Fibroblast of mammary gland (primary cell): ENCODE results near the gene EPS8.
"Not testable (repeated sequence)": the region's sequence is repeated elsewhere in the genome, so short reads cannot be mapped to it uniquely, and the experiment has no call there.

ENCODE experiments used
- DNase-seq: peaks from one replicate; pipeline ENCODE4 v3.0.0-alpha.2; 2010; ENCODE audit warnings: low read depth
- H3K4me3 ChIP-seq: 2 replicates; pipeline ENCODE4 v1.5.1; 2011; ENCODE audit warnings: low read depth, mild to moderate bottlenecking, low read length, moderate library complexity; ENCODE audit not compliant: control insufficient read depth
- TF ChIP-seq, protein P1 (sequence below): conservative IDR thresholded peaks from 2 replicates; pipeline ENCODE4 v1.5.1; 2011; ENCODE audit warnings: low read depth, low read length, inconsistent platforms; ENCODE audit not compliant: control insufficient read depth, insufficient read depth

EPS8 gene

DNA sequence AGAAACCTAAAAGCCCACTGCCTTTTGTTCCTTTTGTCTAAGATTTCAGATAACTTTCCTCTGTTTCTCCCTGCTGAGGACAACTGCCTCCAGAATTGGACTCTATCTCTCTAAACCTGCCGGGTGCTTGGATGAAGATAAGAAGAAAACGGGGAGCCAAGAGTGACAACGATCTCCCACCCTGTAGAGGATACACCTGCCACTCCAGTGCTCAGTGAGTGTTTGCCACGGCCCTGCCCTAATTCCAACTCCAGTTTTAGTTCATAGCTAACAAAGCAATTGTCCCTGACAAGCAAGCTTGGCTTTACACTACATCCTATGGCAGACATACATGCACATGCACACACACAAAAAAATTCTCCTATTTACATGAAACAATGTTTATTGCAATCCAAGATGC lies 39.3 kb downstream of the EPS8 start:
- no peak for DNase-seq
- TF ChIP-seq, protein P1, sequence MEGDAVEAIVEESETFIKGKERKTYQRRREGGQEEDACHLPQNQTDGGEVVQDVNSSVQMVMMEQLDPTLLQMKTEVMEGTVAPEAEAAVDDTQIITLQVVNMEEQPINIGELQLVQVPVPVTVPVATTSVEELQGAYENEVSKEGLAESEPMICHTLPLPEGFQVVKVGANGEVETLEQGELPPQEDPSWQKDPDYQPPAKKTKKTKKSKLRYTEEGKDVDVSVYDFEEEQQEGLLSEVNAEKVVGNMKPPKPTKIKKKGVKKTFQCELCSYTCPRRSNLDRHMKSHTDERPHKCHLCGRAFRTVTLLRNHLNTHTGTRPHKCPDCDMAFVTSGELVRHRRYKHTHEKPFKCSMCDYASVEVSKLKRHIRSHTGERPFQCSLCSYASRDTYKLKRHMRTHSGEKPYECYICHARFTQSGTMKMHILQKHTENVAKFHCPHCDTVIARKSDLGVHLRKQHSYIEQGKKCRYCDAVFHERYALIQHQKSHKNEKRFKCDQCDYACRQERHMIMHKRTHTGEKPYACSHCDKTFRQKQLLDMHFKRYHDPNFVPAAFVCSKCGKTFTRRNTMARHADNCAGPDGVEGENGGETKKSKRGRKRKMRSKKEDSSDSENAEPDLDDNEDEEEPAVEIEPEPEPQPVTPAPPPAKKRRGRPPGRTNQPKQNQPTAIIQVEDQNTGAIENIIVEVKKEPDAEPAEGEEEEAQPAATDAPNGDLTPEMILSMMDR: no peak
- no peak overlapping the region for H3K4me3 ChIP-seq

DNA sequence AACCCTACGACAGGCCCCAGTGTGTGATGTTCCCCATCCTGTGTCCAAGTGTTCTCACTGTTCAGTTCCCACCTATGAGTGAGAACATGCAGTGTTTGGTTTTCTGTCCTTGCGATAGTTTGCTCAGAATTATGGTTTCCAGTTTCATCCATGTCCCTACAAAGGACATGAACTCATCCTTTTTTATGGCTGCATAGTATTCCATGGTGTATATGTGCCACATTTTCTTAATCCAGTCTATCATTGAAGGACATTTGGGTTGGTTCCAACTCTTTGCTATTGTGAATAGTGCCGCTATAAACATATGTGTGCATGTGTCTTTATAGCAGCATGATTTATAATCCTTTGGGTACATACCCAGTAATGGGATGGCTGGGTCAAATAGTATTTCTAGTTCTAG lies 47.3 kb downstream of the EPS8 start:
- H3K4me3 ChIP-seq, DNase-seq: not testable (repeated sequence)

- DNase-seq: no peak
- TF ChIP-seq, protein P1: no peak
- H3K4me3 ChIP-seq: no peak overlapping the region
These were observed 48.1 kb downstream of the EPS8 start for GRCh38 chr12:15741082-15741481.

GRCh38 chr12:15740389-15740788 lies 48.8 kb downstream of the EPS8 start:
- DNase-seq, H3K4me3 ChIP-seq: not testable (repeated sequence)

DNA sequence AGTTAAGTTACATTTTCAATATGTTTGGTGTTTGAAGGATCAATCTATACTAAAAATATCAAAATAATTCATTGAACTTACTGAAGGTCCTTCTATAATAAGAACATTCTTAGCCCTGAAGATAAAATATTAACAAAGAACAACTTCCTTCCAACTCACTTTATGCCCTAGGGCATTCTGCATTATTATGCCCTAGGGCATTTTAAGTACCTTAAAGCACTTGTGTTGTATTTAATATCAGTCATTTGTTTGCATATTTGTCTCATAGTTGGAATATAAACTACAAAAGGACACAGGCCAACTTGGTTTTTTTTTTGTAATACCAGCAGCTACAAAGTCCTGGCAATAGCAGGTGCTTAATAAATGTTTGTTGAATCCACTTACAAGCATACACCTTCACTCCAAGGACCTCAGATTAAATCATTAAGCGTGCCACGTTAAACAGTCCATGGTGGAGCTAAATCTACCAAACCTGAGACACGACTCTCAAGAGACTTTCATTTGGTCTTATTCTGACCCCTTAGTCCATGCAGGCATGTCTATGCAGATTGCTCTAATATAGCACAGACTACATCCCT lies 50.7 kb downstream of the EPS8 start:
- TF ChIP-seq, protein P1: no peak
- no peak overlapping the region for H3K4me3 ChIP-seq
- no peak for DNase-seq

GRCh38 chr12:15735837-15736615 lies 53.2 kb downstream of the EPS8 start:
- TF ChIP-seq, protein P1: no peak
- no peak overlapping the region for H3K4me3 ChIP-seq
- DNase-seq: no peak

DNA sequence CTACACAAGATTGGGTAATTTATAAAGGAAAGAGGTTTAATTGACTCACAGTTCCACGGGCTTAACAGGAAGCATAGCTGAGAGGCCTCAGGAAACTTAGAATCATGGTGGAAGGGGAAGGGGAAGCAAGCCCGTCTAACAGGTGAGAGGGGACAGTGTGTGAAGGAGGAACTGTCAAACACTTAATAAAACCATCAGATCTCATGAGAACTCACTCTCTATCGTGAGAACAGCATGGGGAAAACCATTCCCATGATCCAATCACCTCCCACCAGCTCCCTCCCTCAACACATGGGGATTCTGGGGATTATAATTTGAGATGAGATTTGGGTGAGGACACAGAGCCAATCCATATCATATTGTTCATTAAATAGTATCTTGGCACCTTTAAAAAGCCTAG lies 56.1 kb downstream of the EPS8 start:
- no peak overlapping the region for H3K4me3 ChIP-seq
- DNase-seq: no peak
- TF ChIP-seq, protein P1: no peak
